ENCODE results near the gene MACROD2.

The MACROD2 gene

GRCh38 chr20:15296422-15296821 is 1301.1 kb downstream of the MACROD2 start:
- no peaks in the 10 kb centered on the region for H3K4me1 ChIP-seq (ENCODE audit: control insufficient read depth, insufficient read depth, low read length)

GRCh38 chr20:15297059-15297875 is 1302.0 kb downstream of the MACROD2 start:
- Histone ChIP-seq H3K27ac (ENCODE audit: insufficient read depth, low read depth, low read length, poor library complexity, severe bottlenecking) (no peak overlapping the region), H3K4me3 (ENCODE audit: insufficient read depth, low read depth, low read length) (no peak overlapping the region), H3K27me3 (ENCODE audit: control insufficient read depth, insufficient read depth, low read length, poor library complexity, severe bottlenecking) (no peaks in the 10 kb centered on the region), H3K36me3 (ENCODE audit: control insufficient read depth, insufficient read depth, low read length) (no peaks in the 10 kb centered on the region), H3K4me1 (ENCODE audit: control insufficient read depth, insufficient read depth, low read length) (no peaks in the 10 kb centered on the region), H3K9me3 (ENCODE audit: control insufficient read depth, low read length) (no peaks in the 10 kb centered on the region)
- 91 to 99% methylated on average over 5 of the region's 5 CpGs for WGBS, 2 experiments

More at GRCh38 chr20:15296422-15296821, 1301.1 kb downstream of the MACROD2 start:
- Histone ChIP-seq H3K27me3 (ENCODE audit: control insufficient read depth, insufficient read depth, low read length, poor library complexity, severe bottlenecking) (no peaks in the 10 kb centered on the region), H3K4me3 (ENCODE audit: insufficient read depth, low read depth, low read length) (no peak overlapping the region), H3K9me3 (ENCODE audit: control insufficient read depth, low read length) (no peaks in the 10 kb centered on the region), H3K27ac (ENCODE audit: insufficient read depth, low read depth, low read length, poor library complexity, severe bottlenecking) (no peak overlapping the region), H3K36me3 (ENCODE audit: control insufficient read depth, insufficient read depth, low read length) (no peaks in the 10 kb centered on the region)

GRCh38 chr20:15302075-15302474 is 1306.8 kb downstream of the MACROD2 start:
- Histone ChIP-seq H3K36me3 (ENCODE audit: control insufficient read depth, insufficient read depth, low read length) (no peaks in the 10 kb centered on the region), H3K4me3 (ENCODE audit: insufficient read depth, low read depth, low read length) (no peak overlapping the region), H3K4me1 (ENCODE audit: control insufficient read depth, insufficient read depth, low read length) (no peaks in the 10 kb centered on the region), H3K27ac (ENCODE audit: insufficient read depth, low read depth, low read length, poor library complexity, severe bottlenecking) (no peak overlapping the region), H3K27me3 (ENCODE audit: control insufficient read depth, insufficient read depth, low read length, poor library complexity, severe bottlenecking) (no peaks in the 10 kb centered on the region), H3K9me3 (ENCODE audit: control insufficient read depth, low read length) (no peaks in the 10 kb centered on the region)
- 92 to 96% methylated on average over 5 of the region's 5 CpGs for WGBS, 2 experiments

- H3K9me3 ChIP-seq (ENCODE audit: control insufficient read depth, low read length): no peaks in the 10 kb centered on the region
- H3K27me3 ChIP-seq (ENCODE audit: control insufficient read depth, insufficient read depth, low read length, poor library complexity, severe bottlenecking): no peaks in the 10 kb centered on the region
- no peak overlapping the region for H3K27ac ChIP-seq (ENCODE audit: insufficient read depth, low read depth, low read length, poor library complexity, severe bottlenecking)
- H3K36me3 ChIP-seq (ENCODE audit: control insufficient read depth, insufficient read depth, low read length): no peaks in the 10 kb centered on the region
- no peak overlapping the region for H3K4me3 ChIP-seq (ENCODE audit: insufficient read depth, low read depth, low read length)
- H3K4me1 ChIP-seq (ENCODE audit: control insufficient read depth, insufficient read depth, low read length): no peaks in the 10 kb centered on the region
These were observed 1315.0 kb downstream of the MACROD2 start for GRCh38 chr20:15310361-15310760.

GRCh38 chr20:15316556-15316955 is 1321.2 kb downstream of the MACROD2 start:
- WGBS, 2 experiments: 80 to 100% methylated on average over 1 of the region's 1 CpG
- H3K36me3 ChIP-seq (ENCODE audit: control insufficient read depth, insufficient read depth, low read length): no peaks in the 10 kb centered on the region
- no peak overlapping the region for H3K4me3 ChIP-seq (ENCODE audit: insufficient read depth, low read depth, low read length)
- no peaks in the 10 kb centered on the region for H3K4me1 ChIP-seq (ENCODE audit: control insufficient read depth, insufficient read depth, low read length)
- H3K27ac ChIP-seq (ENCODE audit: insufficient read depth, low read depth, low read length, poor library complexity, severe bottlenecking): no peak overlapping the region
- no peaks in the 10 kb centered on the region for H3K27me3 ChIP-seq (ENCODE audit: control insufficient read depth, insufficient read depth, low read length, poor library complexity, severe bottlenecking)
- H3K9me3 ChIP-seq (ENCODE audit: control insufficient read depth, low read length): no peaks in the 10 kb centered on the region

GRCh38 chr20:15317546-15318232 is 1322.4 kb downstream of the MACROD2 start:
- Histone ChIP-seq H3K36me3 (ENCODE audit: control insufficient read depth, insufficient read depth, low read length) (no peaks in the 10 kb centered on the region), H3K4me3 (ENCODE audit: insufficient read depth, low read depth, low read length) (no peak overlapping the region), H3K9me3 (ENCODE audit: control insufficient read depth, low read length) (no peaks in the 10 kb centered on the region), H3K27me3 (ENCODE audit: control insufficient read depth, insufficient read depth, low read length, poor library complexity, severe bottlenecking) (no peaks in the 10 kb centered on the region), H3K4me1 (ENCODE audit: control insufficient read depth, insufficient read depth, low read length) (no peaks in the 10 kb centered on the region), H3K27ac (ENCODE audit: insufficient read depth, low read depth, low read length, poor library complexity, severe bottlenecking) (no peak overlapping the region)
- WGBS, 2 experiments: 96 to 100% methylated on average over 1 of the region's 2 CpGs

- Histone ChIP-seq H3K4me3 (ENCODE audit: insufficient read depth, low read depth, low read length) (no peak overlapping the region), H3K4me1 (ENCODE audit: control insufficient read depth, insufficient read depth, low read length) (no peaks in the 10 kb centered on the region), H3K27me3 (ENCODE audit: control insufficient read depth, insufficient read depth, low read length, poor library complexity, severe bottlenecking) (no peaks in the 10 kb centered on the region), H3K27ac (ENCODE audit: insufficient read depth, low read depth, low read length, poor library complexity, severe bottlenecking) (no peak overlapping the region), H3K36me3 (ENCODE audit: control insufficient read depth, insufficient read depth, low read length) (no peaks in the 10 kb centered on the region), H3K9me3 (ENCODE audit: control insufficient read depth, low read length) (no peaks in the 10 kb centered on the region)
These were observed 1323.4 kb downstream of the MACROD2 start for GRCh38 chr20:15318682-15319081.

- 92 to 94% methylated on average over 2 of the region's 2 CpGs for WGBS, 2 experiments
- Histone ChIP-seq H3K4me1 (ENCODE audit: control insufficient read depth, insufficient read depth, low read length) (no peaks in the 10 kb centered on the region), H3K4me3 (ENCODE audit: insufficient read depth, low read depth, low read length) (no peak overlapping the region), H3K27me3 (ENCODE audit: control insufficient read depth, insufficient read depth, low read length, poor library complexity, severe bottlenecking) (no peaks in the 10 kb centered on the region), H3K36me3 (ENCODE audit: control insufficient read depth, insufficient read depth, low read length) (no peaks in the 10 kb centered on the region), H3K27ac (ENCODE audit: insufficient read depth, low read depth, low read length, poor library complexity, severe bottlenecking) (no peak overlapping the region), H3K9me3 (ENCODE audit: control insufficient read depth, low read length) (no peaks in the 10 kb centered on the region)
These were observed 1324.1 kb downstream of the MACROD2 start for GRCh38 chr20:15319439-15319838.

GRCh38 chr20:15320941-15321340 is 1325.6 kb downstream of the MACROD2 start:
- Histone ChIP-seq H3K4me3 (ENCODE audit: insufficient read depth, low read depth, low read length) (no peak overlapping the region), H3K27me3 (ENCODE audit: control insufficient read depth, insufficient read depth, low read length, poor library complexity, severe bottlenecking) (no peaks in the 10 kb centered on the region), H3K36me3 (ENCODE audit: control insufficient read depth, insufficient read depth, low read length) (no peaks in the 10 kb centered on the region), H3K27ac (ENCODE audit: insufficient read depth, low read depth, low read length, poor library complexity, severe bottlenecking) (no peak overlapping the region), H3K4me1 (ENCODE audit: control insufficient read depth, insufficient read depth, low read length) (no peaks in the 10 kb centered on the region), H3K9me3 (ENCODE audit: control insufficient read depth, low read length) (no peaks in the 10 kb centered on the region)
- 95 to 96% methylated on average over 2 of the region's 2 CpGs for WGBS, 2 experiments

- Histone ChIP-seq H3K36me3 (ENCODE audit: control insufficient read depth, insufficient read depth, low read length) (no peaks in the 10 kb centered on the region), H3K4me1 (ENCODE audit: control insufficient read depth, insufficient read depth, low read length) (no peaks in the 10 kb centered on the region), H3K4me3 (ENCODE audit: insufficient read depth, low read depth, low read length) (no peak overlapping the region), H3K27me3 (ENCODE audit: control insufficient read depth, insufficient read depth, low read length, poor library complexity, severe bottlenecking) (no peaks in the 10 kb centered on the region), H3K9me3 (ENCODE audit: control insufficient read depth, low read length) (no peaks in the 10 kb centered on the region), H3K27ac (ENCODE audit: insufficient read depth, low read depth, low read length, poor library complexity, severe bottlenecking) (no peak overlapping the region)
- WGBS, 2 experiments: 94 to 96% methylated on average over 4 of the region's 4 CpGs
These were observed 1331.8 kb downstream of the MACROD2 start for GRCh38 chr20:15327123-15327522.
